GM13977 (cell line): ENCODE results near the gene NFKBIE.

Experiments used
- DNase-seq: peaks from one replicate; pipeline ENCODE4 v3.0.0; 2012; ENCODE audit warnings: low spot score
- in situ Hi-C: fragments of 300-500 bp; cut with MboI; formaldehyde crosslinking; loops from one replicate; pipeline ENCODE4 v1.12.0; 2022; ENCODE audit warnings: low sequenced_read_pairs, low pct_unique_long_range_greater_than_20kb, mixed read lengths, inconsistent platforms; ENCODE audit not compliant: unreplicated experiment
- TF ChIP-seq, protein P1 (sequence below): IDR thresholded peaks from 2 replicates; pipeline ENCODE4 v1.5.1; 2012; ENCODE audit warnings: mild to moderate bottlenecking, control low read depth; ENCODE audit not compliant: insufficient read depth; ENCODE audit errors: extremely low read depth, missing control alignments

Gene NFKBIE

DNA sequence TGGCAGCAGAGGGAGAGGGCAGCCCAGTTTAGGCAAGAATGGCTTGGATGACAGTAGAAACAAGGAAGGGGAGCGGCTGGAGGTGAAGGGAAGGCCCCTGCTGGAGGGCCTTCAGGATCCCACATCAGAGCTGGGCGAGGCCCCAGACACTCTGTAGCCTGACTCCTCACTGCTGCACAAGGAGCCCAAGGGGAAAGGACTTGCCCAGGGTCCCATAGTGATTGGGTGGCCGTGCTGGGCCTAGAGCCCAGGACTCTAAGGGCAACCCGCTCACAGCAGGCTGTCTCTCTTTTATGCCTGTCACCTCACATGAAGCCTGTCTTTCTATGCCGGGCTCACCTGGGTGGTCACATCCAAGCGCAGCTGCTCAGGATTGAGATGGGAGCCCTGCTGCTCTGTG lies 38.5 kb upstream of the NFKBIE start:
- TF ChIP-seq, protein P1, sequence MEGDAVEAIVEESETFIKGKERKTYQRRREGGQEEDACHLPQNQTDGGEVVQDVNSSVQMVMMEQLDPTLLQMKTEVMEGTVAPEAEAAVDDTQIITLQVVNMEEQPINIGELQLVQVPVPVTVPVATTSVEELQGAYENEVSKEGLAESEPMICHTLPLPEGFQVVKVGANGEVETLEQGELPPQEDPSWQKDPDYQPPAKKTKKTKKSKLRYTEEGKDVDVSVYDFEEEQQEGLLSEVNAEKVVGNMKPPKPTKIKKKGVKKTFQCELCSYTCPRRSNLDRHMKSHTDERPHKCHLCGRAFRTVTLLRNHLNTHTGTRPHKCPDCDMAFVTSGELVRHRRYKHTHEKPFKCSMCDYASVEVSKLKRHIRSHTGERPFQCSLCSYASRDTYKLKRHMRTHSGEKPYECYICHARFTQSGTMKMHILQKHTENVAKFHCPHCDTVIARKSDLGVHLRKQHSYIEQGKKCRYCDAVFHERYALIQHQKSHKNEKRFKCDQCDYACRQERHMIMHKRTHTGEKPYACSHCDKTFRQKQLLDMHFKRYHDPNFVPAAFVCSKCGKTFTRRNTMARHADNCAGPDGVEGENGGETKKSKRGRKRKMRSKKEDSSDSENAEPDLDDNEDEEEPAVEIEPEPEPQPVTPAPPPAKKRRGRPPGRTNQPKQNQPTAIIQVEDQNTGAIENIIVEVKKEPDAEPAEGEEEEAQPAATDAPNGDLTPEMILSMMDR: no peak
- in situ Hi-C loops: no loop called here
- no peak for DNase-seq

DNA sequence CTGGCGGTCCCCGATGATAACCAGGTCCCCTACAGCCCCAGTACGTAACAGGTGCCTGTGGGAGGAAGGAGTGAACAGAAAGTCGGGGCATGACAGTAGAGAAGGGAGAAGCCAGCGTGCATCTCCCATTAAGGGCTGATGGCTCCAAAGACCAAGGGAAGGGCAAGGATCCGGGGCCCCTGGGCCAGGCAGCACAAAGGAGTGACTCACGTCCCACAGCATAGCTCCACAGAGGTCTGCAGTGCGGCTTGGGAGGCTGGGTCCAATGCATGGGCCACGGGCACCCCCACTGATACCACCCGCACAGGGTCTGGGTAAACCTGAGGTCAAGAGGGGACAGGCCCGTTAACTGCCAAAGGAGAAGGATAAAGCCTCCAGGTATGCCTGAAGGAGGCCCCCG lies 37.5 kb upstream of the NFKBIE start:
- no peak for DNase-seq
- TF ChIP-seq, protein P1: no peak
- in situ Hi-C loops: no loop called here

DNA sequence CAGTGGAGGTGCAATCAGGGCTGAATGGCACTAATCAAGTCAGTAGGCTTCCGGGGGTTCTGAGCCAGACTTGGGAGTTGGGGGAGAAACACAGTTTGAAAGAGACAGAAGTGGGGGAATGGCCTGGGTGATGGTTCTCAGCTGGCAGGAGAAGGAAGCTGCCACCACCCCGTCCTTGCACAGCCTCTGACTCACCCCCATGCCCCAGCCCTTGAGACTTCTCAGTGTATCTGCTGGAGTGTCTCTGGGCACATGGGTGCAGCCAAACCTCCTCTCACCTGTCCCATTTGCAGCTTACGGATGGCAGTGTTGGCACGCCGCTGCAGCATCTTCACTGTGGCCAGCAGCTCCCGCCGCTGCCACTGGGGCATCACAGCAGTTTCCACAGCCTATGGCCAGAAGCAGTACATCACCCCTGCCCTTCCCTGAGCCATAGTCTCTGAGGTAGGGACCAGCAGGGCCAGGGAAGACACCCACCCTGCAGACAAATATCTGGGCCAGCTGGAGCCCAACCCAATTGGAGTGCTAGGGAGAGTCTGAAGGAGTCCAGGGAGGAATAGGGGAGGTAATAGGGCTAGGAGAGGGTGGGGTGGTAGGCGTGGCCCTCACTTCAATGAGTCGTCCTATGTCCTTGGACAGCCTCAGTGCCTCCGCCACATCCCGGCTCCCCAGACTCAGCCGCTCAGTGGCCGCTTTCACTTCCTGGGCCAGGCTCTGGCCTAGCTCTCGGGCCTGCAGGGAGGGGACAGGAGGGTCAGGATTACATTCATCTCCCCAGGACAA lies 36.6 kb upstream of the NFKBIE start:
- no peak for DNase-seq
- in situ Hi-C loops: no loop called here
- TF ChIP-seq, protein P1: no peak

DNA sequence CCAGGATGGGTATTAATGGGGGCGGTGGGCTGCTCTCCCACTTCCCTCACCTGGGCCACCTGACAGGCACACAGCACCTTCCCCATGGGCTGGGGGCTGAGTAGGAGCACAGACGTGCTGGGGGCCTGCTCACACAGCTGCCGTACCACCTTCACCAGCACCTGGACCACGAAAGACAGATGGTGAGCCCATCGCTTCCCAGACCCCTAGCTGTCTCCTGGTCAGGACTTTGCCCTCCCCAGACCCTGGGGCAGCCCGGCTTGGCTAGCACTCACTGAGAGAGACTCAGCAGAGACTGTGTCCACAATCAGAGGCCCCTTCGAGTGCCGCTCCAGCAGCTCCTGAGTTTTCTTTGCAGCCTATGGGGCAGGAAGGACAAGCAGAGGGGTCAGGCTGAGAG lies 35.8 kb upstream of the NFKBIE start:
- DNase-seq: no peak
- TF ChIP-seq, protein P1: no peak
- in situ Hi-C loops: no loop called here

DNA sequence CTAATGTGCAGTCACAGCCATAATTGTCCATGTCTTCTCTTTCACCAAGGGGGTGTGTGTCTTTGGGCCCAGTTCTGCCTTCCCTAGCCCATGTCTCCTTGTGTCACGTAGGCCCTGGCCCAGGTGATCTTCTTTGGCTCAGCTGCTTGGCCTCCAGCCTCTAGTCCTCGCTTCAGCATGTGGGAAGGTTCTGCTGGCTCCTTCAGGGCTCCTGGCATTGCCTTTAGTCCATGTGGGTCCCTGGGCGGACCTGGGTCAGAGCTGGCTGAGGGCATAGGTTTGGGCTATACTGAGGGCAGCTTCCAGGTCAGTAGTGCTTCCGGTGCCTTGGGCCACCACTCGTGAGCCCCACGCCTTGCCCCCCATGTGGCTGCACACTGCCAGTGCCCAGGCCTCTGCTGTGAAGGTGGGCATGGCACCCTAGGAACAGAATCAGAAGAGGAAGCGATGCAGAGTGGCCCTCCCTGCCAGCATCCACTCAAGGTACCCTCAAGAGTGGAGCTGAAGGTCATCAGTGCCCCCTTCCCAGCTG lies 35.0 kb upstream of the NFKBIE start:
- TF ChIP-seq, protein P1: no peak
- no peak for DNase-seq
- in situ Hi-C loops: no loop called here

DNA sequence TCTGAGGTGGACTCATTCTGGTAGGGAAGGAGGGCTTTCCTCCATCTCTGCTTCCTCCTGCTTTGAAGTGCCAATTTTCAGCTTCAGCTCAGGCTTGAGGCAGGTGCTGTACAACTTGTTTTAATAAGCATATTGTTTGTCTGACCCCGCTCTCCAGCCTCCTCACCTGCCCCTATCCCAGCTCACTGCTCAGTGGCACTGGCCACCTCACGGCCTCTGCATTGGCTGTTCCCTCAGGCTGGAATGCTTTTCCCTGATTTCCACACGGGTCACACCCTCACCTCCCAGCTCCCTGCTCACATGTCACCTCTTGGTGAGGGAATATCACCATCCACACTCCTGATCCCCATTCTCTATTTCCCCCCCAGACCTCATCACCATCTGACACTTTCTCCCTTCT lies 33.5 kb upstream of the NFKBIE start:
- in situ Hi-C loops: no loop called here
- no peak for DNase-seq
- TF ChIP-seq, protein P1: no peak
